ENCODE measurements around the gene SH2D3C.

Gene SH2D3C

DNA sequence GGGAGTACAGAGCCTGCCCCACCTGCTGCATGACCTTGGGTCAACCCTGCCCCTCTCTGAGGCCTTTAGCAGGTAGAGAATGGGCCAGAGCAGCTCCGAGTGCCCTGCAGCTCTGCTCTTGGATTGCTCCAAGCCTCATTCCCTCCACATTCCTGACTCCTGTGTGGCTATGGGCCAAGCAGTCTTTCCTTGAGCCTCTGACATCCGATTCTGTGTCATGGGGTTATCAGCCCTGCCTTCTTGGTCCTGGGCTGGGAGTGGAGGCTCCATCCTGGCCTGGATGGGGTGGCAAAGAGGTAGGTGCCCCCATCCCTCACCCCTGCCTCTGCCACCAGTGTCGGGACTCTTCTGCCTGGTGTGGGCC lies 37.9 kb upstream of the SH2D3C start:
- H2AFZ ChIP-seq (ENCODE audit: low read depth) = no peak overlapping the region
- H3K4me1 ChIP-seq (ENCODE audit: low read depth, poor library complexity, severe bottlenecking) = no peaks in the 10 kb centered on the region
- TF ChIP-seq CTCF (conservative IDR thresholded peaks at IDR 0.05; ENCODE audit: low read depth, low read length) = no peak
- no peak overlapping the region for H3K9ac ChIP-seq
- H3K4me3 ChIP-seq (IDR thresholded peaks at IDR 0.05; ENCODE audit: insufficient read depth, low read depth, low read length) = no peak overlapping the region
- H3K27ac ChIP-seq = no peak overlapping the region
- H3K27me3 ChIP-seq (ENCODE audit: insufficient read depth, low read depth) = no peaks in the 10 kb centered on the region
- H3K36me3 ChIP-seq (ENCODE audit: insufficient read depth) = no peaks in the 10 kb centered on the region
- no peaks in the 10 kb centered on the region for H3K79me2 ChIP-seq (ENCODE audit: insufficient read depth, low read depth)
- no peaks in the 10 kb centered on the region for H4K20me1 ChIP-seq (ENCODE audit: insufficient read depth)
- no peak overlapping the region for H3K4me2 ChIP-seq

- no peak for TF ChIP-seq CTCF (conservative IDR thresholded peaks at IDR 0.05; ENCODE audit: low read depth, low read length)
- H2AFZ ChIP-seq (ENCODE audit: low read depth) = no peak overlapping the region
- H3K36me3 ChIP-seq (ENCODE audit: insufficient read depth) = no peaks in the 10 kb centered on the region
- H3K79me2 ChIP-seq (ENCODE audit: insufficient read depth, low read depth) = no peaks in the 10 kb centered on the region
- no peaks in the 10 kb centered on the region for H3K27me3 ChIP-seq (ENCODE audit: insufficient read depth, low read depth)
- H3K4me1 ChIP-seq (ENCODE audit: low read depth, poor library complexity, severe bottlenecking) = no peaks in the 10 kb centered on the region
- H3K9ac ChIP-seq = no peak overlapping the region
- H3K4me2 ChIP-seq = no peak overlapping the region
- H3K27ac ChIP-seq = no peak overlapping the region
- no peaks in the 10 kb centered on the region for H4K20me1 ChIP-seq (ENCODE audit: insufficient read depth)
- H3K4me3 ChIP-seq (IDR thresholded peaks at IDR 0.05; ENCODE audit: insufficient read depth, low read depth, low read length) = no peak overlapping the region
Measured at GRCh38 chr9:127815512-127816361, 37.3 kb upstream of the SH2D3C start.

DNA sequence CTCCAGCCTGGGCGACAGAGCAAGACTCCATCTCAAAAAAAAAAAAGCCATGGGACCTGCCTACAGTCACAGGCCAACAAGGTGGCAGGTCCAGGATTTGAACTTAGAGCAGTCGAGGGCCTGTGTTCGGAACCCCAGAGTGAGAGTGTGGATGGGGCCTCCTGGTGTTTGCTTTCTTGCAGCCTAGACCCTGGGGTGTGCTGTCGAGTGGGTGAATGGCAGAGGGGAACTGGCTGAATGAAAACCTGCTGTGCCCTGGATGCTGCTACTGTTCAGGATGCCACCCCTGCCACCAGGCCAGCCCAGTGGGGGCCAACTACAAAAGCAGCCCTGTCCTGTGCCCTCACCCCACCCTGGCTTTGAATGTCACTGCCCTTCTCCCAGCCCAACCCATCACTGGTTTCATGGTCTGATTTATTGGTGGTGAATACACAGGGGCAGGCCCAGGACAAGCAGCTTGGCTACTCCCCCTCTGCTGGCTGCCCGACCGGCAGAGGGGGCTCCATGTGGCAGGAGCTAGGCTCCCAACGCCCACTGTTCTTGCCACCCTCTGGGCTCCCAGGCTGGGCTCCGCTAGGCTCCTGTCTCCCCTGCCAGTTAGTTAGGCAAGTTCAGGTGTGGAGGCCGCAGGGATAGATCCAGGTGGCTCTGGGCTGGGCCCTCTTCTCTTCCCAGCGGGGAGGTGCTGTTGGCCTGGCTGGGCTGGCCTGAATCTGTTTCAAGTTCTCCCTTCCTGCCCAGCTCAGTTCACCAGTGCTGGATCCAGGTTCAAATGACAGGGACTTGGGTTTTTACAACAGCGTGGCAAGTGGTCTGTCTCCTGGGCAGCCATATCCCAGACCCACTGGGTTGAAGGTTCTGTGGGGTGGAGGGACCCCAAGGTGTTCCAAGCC lies 36.4 kb upstream of the SH2D3C start:
- Histone ChIP-seq H3K27ac (no peak overlapping the region), H3K36me3 (ENCODE audit: insufficient read depth) (no peaks in the 10 kb centered on the region), H4K20me1 (ENCODE audit: insufficient read depth) (no peaks in the 10 kb centered on the region), H2AFZ (ENCODE audit: low read depth) (no peak overlapping the region), H3K4me2 (no peak overlapping the region), H3K79me2 (ENCODE audit: insufficient read depth, low read depth) (no peaks in the 10 kb centered on the region), H3K4me3 (IDR thresholded peaks at IDR 0.05; ENCODE audit: insufficient read depth, low read depth, low read length) (no peak overlapping the region), H3K27me3 (ENCODE audit: insufficient read depth, low read depth) (no peaks in the 10 kb centered on the region), H3K9ac (no peak overlapping the region), H3K4me1 (ENCODE audit: low read depth, poor library complexity, severe bottlenecking) (no peaks in the 10 kb centered on the region)
- TF ChIP-seq CTCF (conservative IDR thresholded peaks at IDR 0.05; ENCODE audit: low read depth, low read length) = no peak

DNA sequence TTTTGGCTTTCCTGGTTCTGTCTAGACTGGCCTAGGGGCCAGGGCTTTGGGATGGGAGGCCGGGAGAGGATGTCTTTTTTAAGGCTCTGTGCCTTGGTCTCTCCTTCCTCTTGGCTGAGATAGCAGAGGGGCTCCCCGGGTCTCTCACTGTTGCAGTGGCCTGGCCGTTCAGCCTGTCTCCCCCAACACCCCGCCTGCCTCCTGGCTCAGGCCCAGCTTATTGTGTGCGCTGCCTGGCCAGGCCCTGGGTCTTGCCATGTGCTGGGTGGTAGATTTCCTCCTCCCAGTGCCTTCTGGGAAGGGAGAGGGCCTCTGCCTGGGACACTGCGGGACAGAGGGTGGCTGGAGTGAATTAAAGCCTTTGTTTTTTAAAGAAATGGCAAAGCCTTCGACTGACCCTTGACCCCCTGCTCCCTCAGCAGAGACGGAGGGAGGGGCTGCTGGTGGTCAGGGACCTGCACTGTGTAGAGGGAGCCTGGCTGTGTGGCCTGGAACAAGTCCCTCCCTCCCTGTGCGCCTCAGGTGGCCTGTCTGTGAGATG lies 35.3 kb upstream of the SH2D3C start:
- no peaks in the 10 kb centered on the region for H4K20me1 ChIP-seq (ENCODE audit: insufficient read depth)
- no peaks in the 10 kb centered on the region for H3K36me3 ChIP-seq (ENCODE audit: insufficient read depth)
- H3K9ac ChIP-seq = no peak overlapping the region
- no peak overlapping the region for H3K27ac ChIP-seq
- H3K4me3 ChIP-seq (IDR thresholded peaks at IDR 0.05; ENCODE audit: insufficient read depth, low read depth, low read length) = no peak overlapping the region
- no peak overlapping the region for H2AFZ ChIP-seq (ENCODE audit: low read depth)
- no peaks in the 10 kb centered on the region for H3K4me1 ChIP-seq (ENCODE audit: low read depth, poor library complexity, severe bottlenecking)
- no peaks in the 10 kb centered on the region for H3K79me2 ChIP-seq (ENCODE audit: insufficient read depth, low read depth)
- no peaks in the 10 kb centered on the region for H3K27me3 ChIP-seq (ENCODE audit: insufficient read depth, low read depth)
- no peak overlapping the region for H3K4me2 ChIP-seq
- no peak for TF ChIP-seq CTCF (conservative IDR thresholded peaks at IDR 0.05; ENCODE audit: low read depth, low read length)
